Fibroblast of lung (primary cell): Measurements from ENCODE around the gene APCS.

ENCODE experiments used
- EZH2 ChIP-seq: IDR thresholded peaks from 2 replicates; pipeline ENCODE4 v1.5.1; 2012; ENCODE audit warnings: low read length, control low read depth, mild to moderate bottlenecking; ENCODE audit errors: missing control alignments
- TF ChIP-seq, protein P1 (sequence below), 2 donors: IDR thresholded peaks in 1 of 2; conservative IDR thresholded peaks in 1 of 2; 1 replicate in 1 of 2; 2 replicates in 1 of 2; pipeline ENCODE4 v1.5.1; 2011 to 2012; ENCODE audit warnings: low read length in 2 of 2, control low read depth in 1 of 2, inconsistent platforms in 1 of 2, low read depth in 1 of 2, mild to moderate bottlenecking in 1 of 2

DNA sequence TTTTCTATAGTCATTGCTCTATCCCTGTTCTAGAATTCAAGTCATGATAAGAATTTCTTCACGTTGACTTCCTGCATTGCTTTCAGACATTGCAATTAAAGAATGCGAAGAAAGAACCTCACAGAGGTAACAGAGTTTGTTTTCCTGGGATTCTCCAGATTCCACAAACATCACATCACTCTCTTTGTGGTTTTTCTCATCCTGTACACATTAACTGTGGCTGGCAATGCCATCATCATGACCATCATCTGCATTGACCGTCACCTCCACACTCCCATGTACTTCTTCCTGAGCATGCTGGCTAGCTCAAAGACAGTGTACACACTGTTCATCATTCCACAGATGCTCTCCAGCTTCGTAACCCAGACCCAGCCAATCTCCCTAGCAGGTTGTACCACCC, 10.6 kb downstream of the APCS start:
- TF ChIP-seq, protein P1, sequence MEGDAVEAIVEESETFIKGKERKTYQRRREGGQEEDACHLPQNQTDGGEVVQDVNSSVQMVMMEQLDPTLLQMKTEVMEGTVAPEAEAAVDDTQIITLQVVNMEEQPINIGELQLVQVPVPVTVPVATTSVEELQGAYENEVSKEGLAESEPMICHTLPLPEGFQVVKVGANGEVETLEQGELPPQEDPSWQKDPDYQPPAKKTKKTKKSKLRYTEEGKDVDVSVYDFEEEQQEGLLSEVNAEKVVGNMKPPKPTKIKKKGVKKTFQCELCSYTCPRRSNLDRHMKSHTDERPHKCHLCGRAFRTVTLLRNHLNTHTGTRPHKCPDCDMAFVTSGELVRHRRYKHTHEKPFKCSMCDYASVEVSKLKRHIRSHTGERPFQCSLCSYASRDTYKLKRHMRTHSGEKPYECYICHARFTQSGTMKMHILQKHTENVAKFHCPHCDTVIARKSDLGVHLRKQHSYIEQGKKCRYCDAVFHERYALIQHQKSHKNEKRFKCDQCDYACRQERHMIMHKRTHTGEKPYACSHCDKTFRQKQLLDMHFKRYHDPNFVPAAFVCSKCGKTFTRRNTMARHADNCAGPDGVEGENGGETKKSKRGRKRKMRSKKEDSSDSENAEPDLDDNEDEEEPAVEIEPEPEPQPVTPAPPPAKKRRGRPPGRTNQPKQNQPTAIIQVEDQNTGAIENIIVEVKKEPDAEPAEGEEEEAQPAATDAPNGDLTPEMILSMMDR (conservative IDR thresholded peaks at IDR 0.05 in 1 of 2, IDR thresholded peaks at IDR 0.05 in 1 of 2; ENCODE audit: low read depth in 1 of 2, low read length in 2 of 2) = no peak
- TF ChIP-seq EZH2 = no peak
